Coronary artery (tissue), 2 donors: Measurements from ENCODE around the gene MERTK.
"Not testable (repeated sequence)": the region's sequence is repeated elsewhere in the genome, so short reads cannot be mapped to it uniquely, and the experiment has no call there.

Experiments used
- DNase-seq: peaks from one replicate; pipeline ENCODE4 v3.0.0-alpha.2; 2017; ENCODE audit warnings: low spot score
- H3K27ac ChIP-seq, 2 donors: fragments of 200-600 bp; sonication (generic); one replicate each; pipeline ENCODE4 v1.5.1; 2016 to 2019
- H3K4me3 ChIP-seq: fragments of 200-600 bp; sonication (generic); 2 replicates; pipeline ENCODE4 v1.5.1; 2016; ENCODE audit warnings: mild to moderate bottlenecking, moderate library complexity
- TF ChIP-seq, protein P1 (sequence below): fragments of 200-600 bp; sonication (generic); IDR thresholded peaks from one replicate; pipeline ENCODE4 v1.5.1; 2019; ENCODE audit warnings: antibody characterized with exemption

The MERTK gene

DNA sequence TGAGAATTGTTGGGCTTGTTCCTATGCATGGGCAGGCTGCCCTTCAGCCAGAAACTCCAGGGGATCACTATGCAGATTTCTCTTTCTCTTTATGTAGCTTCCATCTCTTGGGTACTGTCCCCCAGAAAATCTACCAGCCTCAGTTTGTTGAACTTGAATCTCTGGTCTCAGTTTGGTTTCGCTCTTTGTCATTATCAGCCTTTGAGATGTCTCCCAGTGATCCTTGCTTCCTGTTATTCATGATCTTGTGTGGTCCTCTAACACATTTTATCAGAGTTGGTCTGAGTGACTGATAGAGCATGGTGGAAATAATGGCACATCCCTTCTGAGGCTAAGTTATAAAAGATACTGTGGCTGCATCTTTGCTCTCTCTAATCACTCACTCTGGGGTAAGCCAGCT, 164.5 kb downstream of the MERTK start:
- TF ChIP-seq, protein P1, sequence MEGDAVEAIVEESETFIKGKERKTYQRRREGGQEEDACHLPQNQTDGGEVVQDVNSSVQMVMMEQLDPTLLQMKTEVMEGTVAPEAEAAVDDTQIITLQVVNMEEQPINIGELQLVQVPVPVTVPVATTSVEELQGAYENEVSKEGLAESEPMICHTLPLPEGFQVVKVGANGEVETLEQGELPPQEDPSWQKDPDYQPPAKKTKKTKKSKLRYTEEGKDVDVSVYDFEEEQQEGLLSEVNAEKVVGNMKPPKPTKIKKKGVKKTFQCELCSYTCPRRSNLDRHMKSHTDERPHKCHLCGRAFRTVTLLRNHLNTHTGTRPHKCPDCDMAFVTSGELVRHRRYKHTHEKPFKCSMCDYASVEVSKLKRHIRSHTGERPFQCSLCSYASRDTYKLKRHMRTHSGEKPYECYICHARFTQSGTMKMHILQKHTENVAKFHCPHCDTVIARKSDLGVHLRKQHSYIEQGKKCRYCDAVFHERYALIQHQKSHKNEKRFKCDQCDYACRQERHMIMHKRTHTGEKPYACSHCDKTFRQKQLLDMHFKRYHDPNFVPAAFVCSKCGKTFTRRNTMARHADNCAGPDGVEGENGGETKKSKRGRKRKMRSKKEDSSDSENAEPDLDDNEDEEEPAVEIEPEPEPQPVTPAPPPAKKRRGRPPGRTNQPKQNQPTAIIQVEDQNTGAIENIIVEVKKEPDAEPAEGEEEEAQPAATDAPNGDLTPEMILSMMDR = no peak
- DNase-seq = no peak
- Histone ChIP-seq H3K4me3 (no peak overlapping the region), H3K27ac (no peak overlapping the region)

DNA sequence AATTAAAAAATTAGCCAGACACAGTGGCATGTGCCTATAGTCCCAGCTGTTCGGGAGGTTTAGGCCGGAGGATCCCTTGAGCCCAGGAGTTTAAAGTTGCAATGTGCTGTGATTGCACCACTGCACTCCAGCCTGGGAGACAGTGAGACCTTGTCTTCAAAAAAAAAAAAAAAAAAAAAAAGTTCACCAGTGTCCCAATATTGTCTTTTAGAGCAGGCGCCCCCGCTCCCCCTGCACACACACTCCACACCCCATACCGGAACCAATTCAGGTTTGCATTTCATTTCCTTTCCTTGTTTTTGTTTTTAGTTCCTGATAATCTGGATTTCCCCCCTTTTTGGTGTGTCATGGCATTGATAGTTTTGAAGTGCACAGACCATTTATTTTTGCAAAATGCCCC, 167.1 kb downstream of the MERTK start:
- Histone ChIP-seq H3K4me3 (no peak overlapping the region), H3K27ac (no peak overlapping the region)
- TF ChIP-seq, protein P1 = no peak
- DNase-seq = no peak

DNA sequence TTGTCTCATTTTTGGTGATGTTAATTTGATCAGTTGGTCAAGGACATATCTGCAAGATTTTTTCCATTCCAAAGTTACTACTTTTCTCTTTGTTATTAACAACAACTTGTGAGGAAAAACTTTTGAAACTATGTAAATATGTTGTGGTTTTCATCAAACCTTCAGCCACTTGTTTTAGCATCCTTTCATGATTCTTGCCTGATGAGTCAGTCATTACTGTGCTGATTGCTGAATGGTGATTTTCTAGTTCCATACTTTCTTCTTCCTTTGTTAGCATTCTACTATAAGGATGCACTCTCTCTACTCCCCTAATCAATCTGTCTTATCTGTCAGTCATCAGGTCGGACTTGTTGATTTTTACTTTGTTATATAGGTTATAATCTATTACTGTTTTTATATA, 167.6 kb downstream of the MERTK start:
- DNase-seq = no peak
- TF ChIP-seq, protein P1 = no peak
- H3K4me3 ChIP-seq = no peak overlapping the region
- no peak overlapping the region for H3K27ac ChIP-seq

DNA sequence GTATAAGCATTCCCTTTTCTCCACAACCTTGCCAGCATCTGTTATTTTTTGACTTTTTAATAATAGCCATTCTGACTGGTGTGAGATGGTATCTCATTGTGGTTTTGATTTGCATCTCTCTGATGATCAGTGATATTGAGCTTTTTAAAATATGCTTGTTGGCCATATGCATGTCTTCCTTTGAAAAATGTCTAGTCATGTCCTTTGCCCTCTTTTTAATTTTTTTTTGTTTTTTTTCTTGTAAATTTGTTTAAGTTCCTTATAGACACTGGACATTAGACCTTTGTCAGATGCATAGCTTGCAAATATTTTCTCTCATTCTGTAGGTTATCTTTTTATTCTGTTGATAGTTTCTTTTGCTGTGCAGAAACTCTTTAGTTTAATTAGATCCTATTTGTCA, 171.4 kb downstream of the MERTK start:
- H3K4me3 ChIP-seq, DNase-seq, H3K27ac ChIP-seq: not testable (repeated sequence)

DNA sequence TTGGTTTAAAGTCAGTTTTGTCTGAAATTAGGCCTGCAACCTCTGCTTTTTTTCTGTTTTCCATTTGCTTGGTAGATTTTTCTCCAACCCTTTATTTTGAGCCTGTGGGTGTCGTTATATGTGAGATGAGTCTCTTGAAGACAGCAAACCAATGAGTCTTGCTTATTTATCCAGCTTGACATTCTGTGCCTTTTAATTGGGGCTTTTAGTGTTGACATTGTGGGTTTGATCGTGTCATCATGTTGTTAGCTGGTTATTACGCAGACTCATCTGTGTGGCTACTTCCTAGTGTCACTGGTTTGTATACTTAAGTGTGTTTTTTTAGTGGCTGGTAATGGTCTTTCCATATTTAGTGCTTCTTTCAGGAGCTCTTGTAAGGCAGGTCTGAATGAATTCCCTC, 175.5 kb downstream of the MERTK start:
- no peak overlapping the region for H3K27ac ChIP-seq
- H3K4me3 ChIP-seq = no peak overlapping the region
- TF ChIP-seq, protein P1 = no peak
- no peak for DNase-seq

DNA sequence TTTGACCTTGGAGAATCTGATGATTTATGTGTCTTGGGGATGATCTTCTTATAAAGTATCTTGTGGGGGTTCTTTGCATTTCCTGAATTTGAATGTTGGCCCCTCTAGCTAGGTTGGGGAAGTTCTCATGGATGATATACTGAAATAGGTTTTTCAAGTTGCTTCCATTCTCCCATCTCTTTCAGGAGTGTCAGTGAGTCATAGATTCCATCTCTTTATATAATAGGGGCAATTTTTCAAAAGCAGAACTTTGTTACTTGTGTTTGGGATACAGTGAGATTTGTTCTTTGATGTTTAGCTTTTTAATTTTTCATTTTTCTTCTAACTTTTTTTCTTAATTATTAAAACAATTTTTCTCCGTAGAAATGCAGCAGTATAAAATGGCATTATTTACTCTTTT, 176.1 kb downstream of the MERTK start:
- no peak overlapping the region for H3K27ac ChIP-seq
- DNase-seq = no peak
- H3K4me3 ChIP-seq = no peak overlapping the region
- TF ChIP-seq, protein P1 = no peak

DNA sequence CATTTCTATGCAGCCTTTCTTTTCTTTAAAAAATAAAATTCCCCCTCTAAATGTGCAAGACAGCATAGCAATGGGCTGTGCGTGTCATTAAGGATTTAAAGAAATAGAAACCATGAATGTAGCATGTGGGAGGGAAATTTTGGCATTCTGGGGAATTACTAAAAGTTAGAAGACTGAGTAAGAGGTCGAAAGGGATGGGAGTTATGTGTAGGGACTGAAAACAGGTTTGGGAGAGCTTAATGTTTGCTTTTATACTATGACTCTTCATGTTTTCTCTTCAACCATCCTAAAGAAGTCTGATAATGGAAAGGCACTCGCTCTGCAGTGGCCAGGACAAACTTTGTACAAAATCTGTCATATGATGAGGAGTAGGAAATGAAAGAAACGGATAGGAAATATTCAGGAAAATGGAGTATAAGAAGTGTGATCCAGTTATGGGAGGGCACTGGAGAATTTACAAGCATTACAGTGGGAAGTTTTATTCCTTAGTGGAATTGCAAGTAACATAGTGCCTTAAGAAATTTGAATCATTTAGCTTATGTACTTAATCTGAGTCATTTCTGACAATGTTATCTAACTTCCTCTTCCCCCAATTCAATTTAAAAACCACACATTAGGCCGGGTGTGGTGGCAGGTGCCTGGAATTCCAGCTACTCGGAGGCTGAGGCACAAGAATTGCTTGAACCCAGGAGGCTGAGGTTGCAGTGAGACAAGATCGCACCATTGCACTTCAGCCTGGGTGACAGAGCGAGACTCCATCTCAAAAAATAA, 177.3 kb downstream of the MERTK start:
- no peak for DNase-seq
- TF ChIP-seq, protein P1 = no peak
- Histone ChIP-seq H3K27ac (no peak overlapping the region), H3K4me3 (no peak overlapping the region)
